IMR-90 (cell line): ENCODE results near the gene PCDHA8. TPM values are rescaled to one million over a fixed set of nuclear protein-coding genes. Genes with fewer than 3 reads are reported as not detected.

Experiments used
- ATAC-seq: fragments of 200-7000 bp; cut with Tn5 transposase; 2 replicates; pipeline ENCODE4 v1.9.1; 2020; ENCODE audit warnings: low read depth, mild to moderate bottlenecking, moderate library complexity
- BruUV-seq: library from RNA; stranded (reverse); fragments of 400-500 nt; replicated peaks from 2 replicates; lab custom pipeline; 2021; lab: Mats Ljungman, UMichigan
- CTCF ChIA-PET: fragments of 300-600 bp; formaldehyde crosslinking; extraction: SDS; loops from one replicate; lab custom pipeline; 2021; ENCODE audit warnings: antibody characterized with exemption; lab: Yijun Ruan, JAX
- POLR2A ChIA-PET: fragments of 300-600 bp; sonication (Branson Sonifier 250); formaldehyde crosslinking; loops from one replicate; lab custom pipeline; 2022; ENCODE audit warnings: antibody characterized with exemption; ENCODE audit not compliant: unreplicated experiment; lab: Charles Lee
- DNase-seq: peaks from one replicate; pipeline ENCODE4 v3.0.0; 2013
- H2AFZ ChIP-seq: replicated peaks from 2 replicates; pipeline ENCODE3; 2013; ENCODE audit warnings: low read length, mild to moderate bottlenecking; ENCODE audit not compliant: poor library complexity
- H2AK5ac ChIP-seq: 2 replicates; pipeline ENCODE4 v1.6.1; 2013; ENCODE audit warnings: low read depth, low read length, inconsistent platforms
- H2AK9ac ChIP-seq: replicated peaks from 2 replicates; pipeline ENCODE3; 2013; ENCODE audit warnings: mild to moderate bottlenecking, low read depth, low read length, moderate library complexity; ENCODE audit not compliant: poor library complexity
- H2BK120ac ChIP-seq: 2 replicates; pipeline ENCODE4 v1.6.1; 2013; ENCODE audit warnings: low read depth, low read length, inconsistent platforms
- H2BK15ac ChIP-seq: 3 replicates; pipeline ENCODE4 v1.6.1; 2013; ENCODE audit warnings: low read depth, low read length, inconsistent platforms
- H2BK20ac ChIP-seq: 2 replicates; pipeline ENCODE4 v1.6.1; 2013; ENCODE audit warnings: low read depth, mild to moderate bottlenecking, inconsistent platforms, low read length, moderate library complexity
- H2BK5ac ChIP-seq: 2 replicates; pipeline ENCODE4 v1.6.1; 2013; ENCODE audit warnings: mild to moderate bottlenecking, low read depth, low read length, inconsistent platforms; ENCODE audit not compliant: poor library complexity, severe bottlenecking
- H3K14ac ChIP-seq: replicated peaks from 2 replicates; pipeline ENCODE4 v1.6.1; 2013; ENCODE audit warnings: low read depth, low read length, inconsistent platforms
- H3K18ac ChIP-seq: 2 replicates; pipeline ENCODE4 v1.6.1; 2013; ENCODE audit warnings: low read depth, low read length, control low read depth
- H3K23ac ChIP-seq: 2 replicates; pipeline ENCODE4 v1.6.1; 2013; ENCODE audit warnings: low read depth, low read length, inconsistent platforms
- H3K27ac ChIP-seq: 2 replicates; pipeline ENCODE4 v1.5.1; 2013; ENCODE audit warnings: mild to moderate bottlenecking, control low read depth, low read length; ENCODE audit not compliant: insufficient read depth
- H3K27me3 ChIP-seq: 2 replicates; pipeline ENCODE4 v1.6.1; 2013; ENCODE audit warnings: low read length; ENCODE audit not compliant: control insufficient read depth, insufficient read depth
- H3K36me3 ChIP-seq: 2 replicates; pipeline ENCODE4 v1.6.1; 2013; ENCODE audit warnings: low read length, mixed read lengths; ENCODE audit not compliant: control insufficient read depth, insufficient read depth
- H3K4ac ChIP-seq: 2 replicates; pipeline ENCODE4 v1.6.1; 2013; ENCODE audit warnings: low read depth, low read length, inconsistent platforms
- H3K4me1 ChIP-seq: 2 replicates; pipeline ENCODE4 v1.6.1; 2013; ENCODE audit warnings: low read length, mixed read lengths; ENCODE audit not compliant: control insufficient read depth, insufficient read depth
- H3K4me2 ChIP-seq: 2 replicates; pipeline ENCODE4 v1.6.1; 2013; ENCODE audit warnings: low read depth, mild to moderate bottlenecking, control low read depth, low read length, moderate library complexity
- H3K4me3 ChIP-seq: 2 replicates; pipeline ENCODE4 v1.5.1; 2013; ENCODE audit warnings: low read depth, mild to moderate bottlenecking, control low read depth, low read length, moderate library complexity; ENCODE audit not compliant: insufficient read depth
- H3K56ac ChIP-seq: 2 replicates; pipeline ENCODE4 v1.6.1; 2013; ENCODE audit warnings: low read length, inconsistent platforms; ENCODE audit not compliant: insufficient read depth; ENCODE audit errors: extremely low read depth
- H3K79me1 ChIP-seq, 2 experiments: 2 replicates each; pipeline ENCODE4 v1.6.1; 2013; ENCODE audit warnings: low read length in 2 of 2, inconsistent platforms in 1 of 2, low read depth in 1 of 2
- H3K9ac ChIP-seq: 2 replicates; pipeline ENCODE4 v1.6.1; 2013; ENCODE audit warnings: low read depth, low read length, control low read depth
- H3K9me1 ChIP-seq: 2 replicates; pipeline ENCODE4 v1.6.1; 2013; ENCODE audit warnings: low read length, inconsistent platforms; ENCODE audit not compliant: insufficient read depth
- H3K9me3 ChIP-seq: 2 replicates; pipeline ENCODE4 v1.6.1; 2013; ENCODE audit warnings: low read length; ENCODE audit not compliant: control insufficient read depth, insufficient read depth
- H4K20me1 ChIP-seq: 2 replicates; pipeline ENCODE4 v1.6.1; 2013; ENCODE audit warnings: low read length, inconsistent platforms; ENCODE audit not compliant: insufficient read depth
- H4K5ac ChIP-seq: 2 replicates; pipeline ENCODE4 v1.6.1; 2013; ENCODE audit warnings: mild to moderate bottlenecking, low read depth, low read length, control low read depth
- H4K8ac ChIP-seq, 2 experiments: 2 replicates each; pipeline ENCODE4 v1.6.1; 2013; ENCODE audit warnings: low read depth in 2 of 2, low read length in 2 of 2, control low read depth in 1 of 2, inconsistent platforms in 1 of 2
- H4K91ac ChIP-seq: 2 replicates; pipeline ENCODE4 v1.6.1; 2013; ENCODE audit warnings: low read depth, low read length, inconsistent platforms; ENCODE audit not compliant: insufficient read depth
- BHLHE40 ChIP-seq: fragments of 150-350 bp; IDR thresholded peaks from 2 replicates; pipeline ENCODE4 v1.6.1; 2016; ENCODE audit warnings: mild to moderate bottlenecking, low read depth, low read length
- CEBPB ChIP-seq: IDR thresholded peaks from 2 replicates; pipeline ENCODE4 v1.6.1; 2012; ENCODE audit warnings: low read depth, low read length, improper control_type of control experiment
- CHD1 ChIP-seq: IDR thresholded peaks from 2 replicates; pipeline ENCODE4 v1.6.1; 2012; ENCODE audit warnings: low read depth, low read length, improper control_type of control experiment
- FOS ChIP-seq: fragments of 150-350 bp; IDR thresholded peaks from 2 replicates; pipeline ENCODE4 v1.6.1; 2016; ENCODE audit warnings: low read depth, low read length
- MXI1 ChIP-seq: IDR thresholded peaks from 2 replicates; pipeline ENCODE4 v1.6.1; 2012; ENCODE audit warnings: low read depth, mild to moderate bottlenecking, low read length, moderate library complexity, borderline replicate concordance
- RAD21 ChIP-seq: IDR thresholded peaks from 2 replicates; pipeline ENCODE4 v1.6.1; 2012; ENCODE audit warnings: low read length, improper control_type of control experiment
- RCOR1 ChIP-seq: IDR thresholded peaks from 2 replicates; pipeline ENCODE4 v1.6.1; 2012; ENCODE audit warnings: mild to moderate bottlenecking, low read length, improper control_type of control experiment; ENCODE audit not compliant: insufficient replicate concordance
- RFX5 ChIP-seq: IDR thresholded peaks from 2 replicates; pipeline ENCODE4 v1.8.0; 2012; ENCODE audit warnings: low read depth, mild to moderate bottlenecking, low read length, moderate library complexity
- SMC3 ChIP-seq: fragments of 150-350 bp; IDR thresholded peaks from 2 replicates; pipeline ENCODE4 v1.6.1; 2016; ENCODE audit warnings: low read depth, mild to moderate bottlenecking, antibody characterized with exemption, low read length, moderate library complexity
- whole genome bisulfite sequencing, 2 experiments: methylation state at CpG; one replicate each; pipeline versions ENCODE4 v1.1.5 to v1.1.7; 2013; ENCODE audit warnings: missing lambda C conversion rate in 2 of 2; ENCODE audit not compliant: insufficient read length in 1 of 2; ENCODE audit errors: extremely low coverage in 2 of 2; 5-methylcytosine and 5-hydroxymethylcytosine counted together
- dilution Hi-C: fragments of 300-500 bp; cut with HindIII; formaldehyde crosslinking; loops from one replicate; pipeline ENCODE4 v1.14.3; 2018; ENCODE audit warnings: low sequenced_read_pairs; ENCODE audit not compliant: unreplicated experiment
- in situ Hi-C: fragments of 300-500 bp; cut with MboI; formaldehyde crosslinking; loops from 3 replicates; pipeline ENCODE4 v1.14.3; 2019; ENCODE audit warnings: low sequenced_read_pairs, inconsistent platforms, mixed read lengths
- intact Hi-C: fragments of 100-400 bp; cut with micrococcal nuclease; formaldehyde crosslinking; loops from 2 replicates; pipeline ENCODE4 v1.10.0; 2022
- polyA plus RNA-seq, 3 experiments: library from polyadenylated mRNA; depleted of rRNA; stranded (reverse); fragments of >200 nt; gene quantifications; 2 replicates each; pipeline ENCODE4 v1.2.3, GENCODE V29; 2012; ENCODE audit warnings: low replicate concordance in 1 of 3
- total RNA-seq: library from RNA; depleted of rRNA; stranded (reverse); fragments of >200 nt; gene quantifications from 2 replicates; pipeline ENCODE4 v1.2.3, GENCODE V29; 2012
- TF ChIP-seq, protein P1 (sequence below): conservative IDR thresholded peaks from 2 replicates; pipeline ENCODE4 v1.5.1; 2012; ENCODE audit warnings: mild to moderate bottlenecking, low read depth, low read length, improper control_type of control experiment
- TF ChIP-seq, protein P2 (sequence below): fragments of 150-350 bp; IDR thresholded peaks from 2 replicates; pipeline ENCODE4 v1.6.1; 2017; ENCODE audit warnings: mild to moderate bottlenecking, antibody characterized with exemption, low read length, low read depth

PCDHA8 gene
- total and polyA plus RNA-seq, 2 of the 4 experiments (the other 2 are of a cell fraction), result under 0.01 to 0.02 TPM

DNA sequence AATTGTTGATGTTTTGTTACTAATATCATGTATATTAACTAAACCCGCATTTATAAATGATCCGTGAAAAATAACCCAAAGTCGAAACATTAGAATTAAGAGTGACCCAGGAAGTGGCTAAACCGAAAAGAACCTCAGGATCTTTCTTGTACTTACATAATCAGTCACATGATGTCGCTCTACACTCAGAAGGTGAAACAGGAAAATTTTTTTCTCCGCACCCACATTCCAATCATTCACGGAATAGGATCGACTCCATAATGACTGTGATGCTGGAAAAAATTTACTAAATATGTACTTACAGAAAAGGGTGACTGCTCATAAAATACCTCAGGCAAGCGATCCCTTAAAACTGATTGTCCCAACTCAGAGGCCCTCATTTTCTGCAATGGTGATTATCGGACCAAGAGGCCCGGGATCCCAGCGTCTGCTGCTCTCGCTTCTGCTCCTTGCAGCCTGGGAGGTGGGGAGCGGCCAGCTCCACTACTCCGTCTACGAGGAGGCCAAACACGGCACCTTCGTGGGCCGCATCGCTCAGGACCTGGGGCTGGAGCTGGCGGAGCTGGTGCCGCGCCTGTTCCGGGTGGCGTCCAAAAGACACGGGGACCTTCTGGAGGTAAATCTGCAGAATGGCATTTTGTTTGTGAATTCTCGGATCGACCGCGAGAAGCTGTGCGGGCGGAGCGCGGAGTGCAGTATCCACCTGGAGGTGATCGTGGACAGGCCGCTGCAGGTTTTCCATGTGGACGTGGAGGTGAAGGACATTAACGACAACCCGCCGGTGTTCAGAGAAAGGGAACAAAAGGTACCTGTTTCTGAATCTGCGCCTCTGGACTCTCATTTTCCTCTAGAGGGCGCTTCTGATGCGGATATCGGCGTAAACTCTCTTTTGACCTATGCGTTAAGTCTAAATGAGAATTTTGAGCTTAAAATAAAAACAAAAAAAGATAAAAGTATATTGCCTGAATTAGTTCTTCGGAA, 34.4 kb downstream of the PCDHA8 start, which contains the start of gene PCDHA12:
Gene PCDHA12, plus strand, starts transcription at position 224 of the 981 bp plus-strand sequence. Its CDS starts 165 bp downstream, at position 389.
- Histone ChIP-seq H2BK20ac (no peak within 1 kb of the TSS), H4K20me1 (no peaks in the 10 kb centered on the region), H3K23ac (no peak within 1 kb of the TSS), H3K14ac (no peak within 1 kb of the TSS), H3K4me1 (no peaks in the 10 kb centered on the region), H4K8ac (no peak within 1 kb of the TSS), H2AK5ac (no peak within 1 kb of the TSS), H3K56ac (no peak within 1 kb of the TSS), H3K18ac (no peak within 1 kb of the TSS), H2AK9ac (no peak within 1 kb of the TSS), H2BK5ac (no peak within 1 kb of the TSS), H3K27ac (no peak within 1 kb of the TSS), H3K9ac (no peak within 1 kb of the TSS), H3K36me3 (no peaks in the 10 kb centered on the region), H3K27me3 (no peaks in the 10 kb centered on the region), H4K91ac (no peak within 1 kb of the TSS), H3K79me1 (no peaks in the 10 kb centered on the region), H3K4ac (no peak within 1 kb of the TSS), H3K9me3 (peaks cover 21% of the 10 kb centered on the region), H4K5ac (no peak within 1 kb of the TSS), H2BK120ac (no peak within 1 kb of the TSS), H3K4me2 (no peak within 1 kb of the TSS), H3K4me3 (no peak within 1 kb of the TSS), H3K9me1 (no peaks in the 10 kb centered on the region), H2AFZ (no peak within 1 kb of the TSS), H2BK15ac (no peak within 1 kb of the TSS)
- DNase-seq (no peak), ATAC-seq (no peak)
- intact Hi-C loops, result no loop called here
- dilution Hi-C loops, result no loop called here
- ChIA-PET CTCF (interaction anchor here (1.4 kb wide), 1 partner anchor 14 kb away, joined by 3 read pairs; no protein-coding TSS in a partner anchor), POLR2A (no interaction called here)
- in situ Hi-C loops, result no loop called here
- 19% methylated on average over 14 of the region's 47 CpGs; no CpG with 5 or more reads in 1 of the 2 experiments for whole genome bisulfite sequencing, 2 experiments
- TF ChIP-seq, protein P1, sequence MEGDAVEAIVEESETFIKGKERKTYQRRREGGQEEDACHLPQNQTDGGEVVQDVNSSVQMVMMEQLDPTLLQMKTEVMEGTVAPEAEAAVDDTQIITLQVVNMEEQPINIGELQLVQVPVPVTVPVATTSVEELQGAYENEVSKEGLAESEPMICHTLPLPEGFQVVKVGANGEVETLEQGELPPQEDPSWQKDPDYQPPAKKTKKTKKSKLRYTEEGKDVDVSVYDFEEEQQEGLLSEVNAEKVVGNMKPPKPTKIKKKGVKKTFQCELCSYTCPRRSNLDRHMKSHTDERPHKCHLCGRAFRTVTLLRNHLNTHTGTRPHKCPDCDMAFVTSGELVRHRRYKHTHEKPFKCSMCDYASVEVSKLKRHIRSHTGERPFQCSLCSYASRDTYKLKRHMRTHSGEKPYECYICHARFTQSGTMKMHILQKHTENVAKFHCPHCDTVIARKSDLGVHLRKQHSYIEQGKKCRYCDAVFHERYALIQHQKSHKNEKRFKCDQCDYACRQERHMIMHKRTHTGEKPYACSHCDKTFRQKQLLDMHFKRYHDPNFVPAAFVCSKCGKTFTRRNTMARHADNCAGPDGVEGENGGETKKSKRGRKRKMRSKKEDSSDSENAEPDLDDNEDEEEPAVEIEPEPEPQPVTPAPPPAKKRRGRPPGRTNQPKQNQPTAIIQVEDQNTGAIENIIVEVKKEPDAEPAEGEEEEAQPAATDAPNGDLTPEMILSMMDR, result no peak
- TF ChIP-seq FOS (no peak), RAD21 (no peak), CHD1 (no peak), SMC3 (no peak), RFX5 (no peak), RCOR1 (no peak), MXI1 (no peak), CEBPB (no peak), BHLHE40 (no peak)
- TF ChIP-seq, protein P2, sequence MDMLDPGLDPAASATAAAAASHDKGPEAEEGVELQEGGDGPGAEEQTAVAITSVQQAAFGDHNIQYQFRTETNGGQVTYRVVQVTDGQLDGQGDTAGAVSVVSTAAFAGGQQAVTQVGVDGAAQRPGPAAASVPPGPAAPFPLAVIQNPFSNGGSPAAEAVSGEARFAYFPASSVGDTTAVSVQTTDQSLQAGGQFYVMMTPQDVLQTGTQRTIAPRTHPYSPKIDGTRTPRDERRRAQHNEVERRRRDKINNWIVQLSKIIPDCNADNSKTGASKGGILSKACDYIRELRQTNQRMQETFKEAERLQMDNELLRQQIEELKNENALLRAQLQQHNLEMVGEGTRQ, result no peak
- no TSS peak for BruUV-seq
